IMR-90 (cell line): ENCODE results near the gene OR52N5. TPM values are rescaled to one million over a fixed set of nuclear protein-coding genes. Genes with fewer than 3 reads are reported as not detected.
A peak's percentile ranks its signal among the peaks of the same experiment; 100 is the strongest.

Source experiments
- ATAC-seq: fragments of 200-7000 bp; cut with Tn5 transposase; 2 replicates; pipeline ENCODE4 v1.9.1; 2020; ENCODE audit warnings: low read depth, mild to moderate bottlenecking, moderate library complexity
- BruUV-seq: library from RNA; stranded (reverse); fragments of 400-500 nt; replicated peaks from 2 replicates; lab custom pipeline; 2021; lab: Mats Ljungman, UMichigan
- CTCF ChIA-PET: fragments of 300-600 bp; formaldehyde crosslinking; extraction: SDS; loops from one replicate; lab custom pipeline; 2021; ENCODE audit warnings: antibody characterized with exemption; lab: Yijun Ruan, JAX
- POLR2A ChIA-PET: fragments of 300-600 bp; sonication (Branson Sonifier 250); formaldehyde crosslinking; loops from one replicate; lab custom pipeline; 2022; ENCODE audit warnings: antibody characterized with exemption; ENCODE audit not compliant: unreplicated experiment; lab: Charles Lee
- DNase-seq: peaks from one replicate; pipeline ENCODE4 v3.0.0; 2013
- H2AFZ ChIP-seq: replicated peaks from 2 replicates; pipeline ENCODE3; 2013; ENCODE audit warnings: low read length, mild to moderate bottlenecking; ENCODE audit not compliant: poor library complexity
- H2AK5ac ChIP-seq: 2 replicates; pipeline ENCODE4 v1.6.1; 2013; ENCODE audit warnings: low read depth, low read length, inconsistent platforms
- H2AK9ac ChIP-seq: replicated peaks from 2 replicates; pipeline ENCODE3; 2013; ENCODE audit warnings: mild to moderate bottlenecking, low read depth, low read length, moderate library complexity; ENCODE audit not compliant: poor library complexity
- H2BK120ac ChIP-seq: 2 replicates; pipeline ENCODE4 v1.6.1; 2013; ENCODE audit warnings: low read depth, low read length, inconsistent platforms
- H2BK15ac ChIP-seq: 3 replicates; pipeline ENCODE4 v1.6.1; 2013; ENCODE audit warnings: low read depth, low read length, inconsistent platforms
- H2BK20ac ChIP-seq: 2 replicates; pipeline ENCODE4 v1.6.1; 2013; ENCODE audit warnings: low read depth, mild to moderate bottlenecking, inconsistent platforms, low read length, moderate library complexity
- H2BK5ac ChIP-seq: 2 replicates; pipeline ENCODE4 v1.6.1; 2013; ENCODE audit warnings: mild to moderate bottlenecking, low read depth, low read length, inconsistent platforms; ENCODE audit not compliant: poor library complexity, severe bottlenecking
- H3K14ac ChIP-seq: replicated peaks from 2 replicates; pipeline ENCODE4 v1.6.1; 2013; ENCODE audit warnings: low read depth, low read length, inconsistent platforms
- H3K18ac ChIP-seq: 2 replicates; pipeline ENCODE4 v1.6.1; 2013; ENCODE audit warnings: low read depth, low read length, control low read depth
- H3K23ac ChIP-seq: 2 replicates; pipeline ENCODE4 v1.6.1; 2013; ENCODE audit warnings: low read depth, low read length, inconsistent platforms
- H3K27ac ChIP-seq: 2 replicates; pipeline ENCODE4 v1.5.1; 2013; ENCODE audit warnings: mild to moderate bottlenecking, control low read depth, low read length; ENCODE audit not compliant: insufficient read depth
- H3K27me3 ChIP-seq: 2 replicates; pipeline ENCODE4 v1.6.1; 2013; ENCODE audit warnings: low read length; ENCODE audit not compliant: control insufficient read depth, insufficient read depth
- H3K36me3 ChIP-seq: 2 replicates; pipeline ENCODE4 v1.6.1; 2013; ENCODE audit warnings: low read length, mixed read lengths; ENCODE audit not compliant: control insufficient read depth, insufficient read depth
- H3K4ac ChIP-seq: 2 replicates; pipeline ENCODE4 v1.6.1; 2013; ENCODE audit warnings: low read depth, low read length, inconsistent platforms
- H3K4me1 ChIP-seq: 2 replicates; pipeline ENCODE4 v1.6.1; 2013; ENCODE audit warnings: low read length, mixed read lengths; ENCODE audit not compliant: control insufficient read depth, insufficient read depth
- H3K4me2 ChIP-seq: 2 replicates; pipeline ENCODE4 v1.6.1; 2013; ENCODE audit warnings: low read depth, mild to moderate bottlenecking, control low read depth, low read length, moderate library complexity
- H3K4me3 ChIP-seq: 2 replicates; pipeline ENCODE4 v1.5.1; 2013; ENCODE audit warnings: low read depth, mild to moderate bottlenecking, control low read depth, low read length, moderate library complexity; ENCODE audit not compliant: insufficient read depth
- H3K56ac ChIP-seq: 2 replicates; pipeline ENCODE4 v1.6.1; 2013; ENCODE audit warnings: low read length, inconsistent platforms; ENCODE audit not compliant: insufficient read depth; ENCODE audit errors: extremely low read depth
- H3K79me1 ChIP-seq, 2 experiments: 2 replicates each; pipeline ENCODE4 v1.6.1; 2013; ENCODE audit warnings: low read length in 2 of 2, inconsistent platforms in 1 of 2, low read depth in 1 of 2
- H3K9ac ChIP-seq: 2 replicates; pipeline ENCODE4 v1.6.1; 2013; ENCODE audit warnings: low read depth, low read length, control low read depth
- H3K9me1 ChIP-seq: 2 replicates; pipeline ENCODE4 v1.6.1; 2013; ENCODE audit warnings: low read length, inconsistent platforms; ENCODE audit not compliant: insufficient read depth
- H3K9me3 ChIP-seq: 2 replicates; pipeline ENCODE4 v1.6.1; 2013; ENCODE audit warnings: low read length; ENCODE audit not compliant: control insufficient read depth, insufficient read depth
- H4K20me1 ChIP-seq: 2 replicates; pipeline ENCODE4 v1.6.1; 2013; ENCODE audit warnings: low read length, inconsistent platforms; ENCODE audit not compliant: insufficient read depth
- H4K5ac ChIP-seq: 2 replicates; pipeline ENCODE4 v1.6.1; 2013; ENCODE audit warnings: mild to moderate bottlenecking, low read depth, low read length, control low read depth
- H4K8ac ChIP-seq, 2 experiments: 2 replicates each; pipeline ENCODE4 v1.6.1; 2013; ENCODE audit warnings: low read depth in 2 of 2, low read length in 2 of 2, control low read depth in 1 of 2, inconsistent platforms in 1 of 2
- H4K91ac ChIP-seq: 2 replicates; pipeline ENCODE4 v1.6.1; 2013; ENCODE audit warnings: low read depth, low read length, inconsistent platforms; ENCODE audit not compliant: insufficient read depth
- CEBPB ChIP-seq: IDR thresholded peaks from 2 replicates; pipeline ENCODE4 v1.6.1; 2012; ENCODE audit warnings: low read depth, low read length, improper control_type of control experiment
- CHD1 ChIP-seq: IDR thresholded peaks from 2 replicates; pipeline ENCODE4 v1.6.1; 2012; ENCODE audit warnings: low read depth, low read length, improper control_type of control experiment
- MAFK ChIP-seq: IDR thresholded peaks from 2 replicates; pipeline ENCODE4 v1.6.1; 2012; ENCODE audit warnings: low read depth, low read length, improper control_type of control experiment
- MAZ ChIP-seq: IDR thresholded peaks from 2 replicates; pipeline ENCODE4 v1.6.1; 2012; ENCODE audit warnings: low read depth, mild to moderate bottlenecking, low read length, improper control_type of control experiment, moderate library complexity, borderline replicate concordance
- NFE2L2 ChIP-seq: fragments of 150-350 bp; IDR thresholded peaks from 2 replicates; pipeline ENCODE4 v1.6.1; 2016; ENCODE audit warnings: low read depth, mild to moderate bottlenecking, low read length
- RCOR1 ChIP-seq: IDR thresholded peaks from 2 replicates; pipeline ENCODE4 v1.6.1; 2012; ENCODE audit warnings: mild to moderate bottlenecking, low read length, improper control_type of control experiment; ENCODE audit not compliant: insufficient replicate concordance
- WGBS, 2 experiments: methylation state at CpG; one replicate each; pipeline versions ENCODE4 v1.1.5 to v1.1.7; 2013; ENCODE audit warnings: missing lambda C conversion rate in 2 of 2; ENCODE audit not compliant: insufficient read length in 1 of 2; ENCODE audit errors: extremely low coverage in 2 of 2; 5-methylcytosine and 5-hydroxymethylcytosine counted together
- dilution Hi-C: fragments of 300-500 bp; cut with HindIII; formaldehyde crosslinking; loops from one replicate; pipeline ENCODE4 v1.14.3; 2018; ENCODE audit warnings: low sequenced_read_pairs; ENCODE audit not compliant: unreplicated experiment
- in situ Hi-C: fragments of 300-500 bp; cut with MboI; formaldehyde crosslinking; loops from 3 replicates; pipeline ENCODE4 v1.14.3; 2019; ENCODE audit warnings: low sequenced_read_pairs, inconsistent platforms, mixed read lengths
- intact Hi-C: fragments of 100-400 bp; cut with micrococcal nuclease; formaldehyde crosslinking; loops from 2 replicates; pipeline ENCODE4 v1.10.0; 2022
- polyA plus RNA-seq, 3 experiments: library from polyadenylated mRNA; depleted of rRNA; stranded (reverse); fragments of >200 nt; gene quantifications; 2 replicates each; pipeline ENCODE4 v1.2.3, GENCODE V29; 2012; ENCODE audit warnings: low replicate concordance in 1 of 3
- total RNA-seq: library from RNA; depleted of rRNA; stranded (reverse); fragments of >200 nt; gene quantifications from 2 replicates; pipeline ENCODE4 v1.2.3, GENCODE V29; 2012
- TF ChIP-seq, protein P1 (sequence below): fragments of 150-350 bp; IDR thresholded peaks from 2 replicates; pipeline ENCODE4 v1.6.1; 2017; ENCODE audit warnings: mild to moderate bottlenecking, antibody characterized with exemption, low read length, low read depth
- TF ChIP-seq, protein P2 (sequence below): conservative IDR thresholded peaks from 2 replicates; pipeline ENCODE4 v1.5.1; 2012; ENCODE audit warnings: mild to moderate bottlenecking, low read depth, low read length, improper control_type of control experiment
- TF ChIP-seq, protein P3 (sequence below): fragments of 150-350 bp; IDR thresholded peaks from 2 replicates; pipeline ENCODE4 v1.6.1; 2016; ENCODE audit warnings: low read depth, mild to moderate bottlenecking, low read length, moderate library complexity, borderline replicate concordance

The OR52N5 gene
- total and polyA plus RNA-seq, 2 of the 4 experiments (the other 2 are of a cell fraction), result not detected

DNA sequence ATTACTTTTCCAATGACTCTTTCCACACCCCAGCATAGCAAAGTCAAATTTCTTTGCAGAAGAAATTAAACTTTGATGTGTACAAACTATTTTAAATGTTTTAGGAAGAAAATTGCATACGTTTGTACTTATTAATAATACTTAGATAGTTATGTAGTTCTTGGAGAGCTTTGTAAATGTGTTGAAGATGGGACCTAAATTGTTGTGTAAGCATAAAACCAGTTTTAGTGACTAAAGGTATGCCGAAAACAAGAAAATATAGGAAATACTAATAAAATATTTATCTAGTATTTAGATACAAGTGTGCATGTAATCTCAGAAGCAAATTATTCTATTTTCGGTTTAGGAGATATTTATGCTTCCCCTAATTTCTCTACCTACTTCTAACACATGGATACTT lies 33.3 kb downstream of the OR52N5 start:
- Histone ChIP-seq H3K23ac (no peak overlapping the region), H3K9me1 (no peaks in the 10 kb centered on the region), H4K8ac (no peak overlapping the region), H3K4ac (no peak overlapping the region), H3K56ac (no peak overlapping the region), H3K79me1 (no peaks in the 10 kb centered on the region), H2AFZ (no peak overlapping the region), H2BK20ac (no peak overlapping the region), H2AK5ac (no peak overlapping the region), H3K4me1 (no peaks in the 10 kb centered on the region), H4K20me1 (no peaks in the 10 kb centered on the region), H3K36me3 (no peaks in the 10 kb centered on the region), H2AK9ac (no peak overlapping the region), H4K91ac (no peak overlapping the region), H3K4me2 (no peak overlapping the region), H3K27ac (no peak overlapping the region), H2BK5ac (no peak overlapping the region), H4K5ac (no peak overlapping the region), H2BK15ac (no peak overlapping the region), H2BK120ac (no peak overlapping the region), H3K27me3 (no peaks in the 10 kb centered on the region), H3K14ac (no peak overlapping the region), H3K9ac (no peak overlapping the region), H3K4me3 (no peak overlapping the region), H3K9me3 (no peaks in the 10 kb centered on the region), H3K18ac (no peak overlapping the region)
- ATAC-seq, result no peak
- in situ Hi-C loops, result no loop called here
- DNase-seq, result no peak
- ChIA-PET POLR2A (no interaction called here), CTCF (no interaction called here)
- dilution Hi-C loops, result no loop called here
- no TSS peak for BruUV-seq
- WGBS, 2 experiments, result no CpG with 5 or more reads among the region's 3 CpGs
- intact Hi-C loops, result no loop called here
- TF ChIP-seq CEBPB (no peak), MAZ (no peak), NFE2L2 (no peak), RCOR1 (no peak), MAFK (peak; percentile 34), CHD1 (no peak)
- TF ChIP-seq, protein P1, sequence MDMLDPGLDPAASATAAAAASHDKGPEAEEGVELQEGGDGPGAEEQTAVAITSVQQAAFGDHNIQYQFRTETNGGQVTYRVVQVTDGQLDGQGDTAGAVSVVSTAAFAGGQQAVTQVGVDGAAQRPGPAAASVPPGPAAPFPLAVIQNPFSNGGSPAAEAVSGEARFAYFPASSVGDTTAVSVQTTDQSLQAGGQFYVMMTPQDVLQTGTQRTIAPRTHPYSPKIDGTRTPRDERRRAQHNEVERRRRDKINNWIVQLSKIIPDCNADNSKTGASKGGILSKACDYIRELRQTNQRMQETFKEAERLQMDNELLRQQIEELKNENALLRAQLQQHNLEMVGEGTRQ, result no peak
- TF ChIP-seq, protein P2, sequence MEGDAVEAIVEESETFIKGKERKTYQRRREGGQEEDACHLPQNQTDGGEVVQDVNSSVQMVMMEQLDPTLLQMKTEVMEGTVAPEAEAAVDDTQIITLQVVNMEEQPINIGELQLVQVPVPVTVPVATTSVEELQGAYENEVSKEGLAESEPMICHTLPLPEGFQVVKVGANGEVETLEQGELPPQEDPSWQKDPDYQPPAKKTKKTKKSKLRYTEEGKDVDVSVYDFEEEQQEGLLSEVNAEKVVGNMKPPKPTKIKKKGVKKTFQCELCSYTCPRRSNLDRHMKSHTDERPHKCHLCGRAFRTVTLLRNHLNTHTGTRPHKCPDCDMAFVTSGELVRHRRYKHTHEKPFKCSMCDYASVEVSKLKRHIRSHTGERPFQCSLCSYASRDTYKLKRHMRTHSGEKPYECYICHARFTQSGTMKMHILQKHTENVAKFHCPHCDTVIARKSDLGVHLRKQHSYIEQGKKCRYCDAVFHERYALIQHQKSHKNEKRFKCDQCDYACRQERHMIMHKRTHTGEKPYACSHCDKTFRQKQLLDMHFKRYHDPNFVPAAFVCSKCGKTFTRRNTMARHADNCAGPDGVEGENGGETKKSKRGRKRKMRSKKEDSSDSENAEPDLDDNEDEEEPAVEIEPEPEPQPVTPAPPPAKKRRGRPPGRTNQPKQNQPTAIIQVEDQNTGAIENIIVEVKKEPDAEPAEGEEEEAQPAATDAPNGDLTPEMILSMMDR, result no peak
- TF ChIP-seq, protein P3, sequence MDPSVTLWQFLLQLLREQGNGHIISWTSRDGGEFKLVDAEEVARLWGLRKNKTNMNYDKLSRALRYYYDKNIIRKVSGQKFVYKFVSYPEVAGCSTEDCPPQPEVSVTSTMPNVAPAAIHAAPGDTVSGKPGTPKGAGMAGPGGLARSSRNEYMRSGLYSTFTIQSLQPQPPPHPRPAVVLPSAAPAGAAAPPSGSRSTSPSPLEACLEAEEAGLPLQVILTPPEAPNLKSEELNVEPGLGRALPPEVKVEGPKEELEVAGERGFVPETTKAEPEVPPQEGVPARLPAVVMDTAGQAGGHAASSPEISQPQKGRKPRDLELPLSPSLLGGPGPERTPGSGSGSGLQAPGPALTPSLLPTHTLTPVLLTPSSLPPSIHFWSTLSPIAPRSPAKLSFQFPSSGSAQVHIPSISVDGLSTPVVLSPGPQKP, result no peak
